Germinal center (tissue), 1 donor: ENCODE data around the gene POLD2.

Experiments used
- DNase-seq: peaks from one replicate; pipeline ENCODE4 v3.0.0; 2012; ENCODE audit warnings: mixed read lengths, low spot score

The POLD2 gene

DNA sequence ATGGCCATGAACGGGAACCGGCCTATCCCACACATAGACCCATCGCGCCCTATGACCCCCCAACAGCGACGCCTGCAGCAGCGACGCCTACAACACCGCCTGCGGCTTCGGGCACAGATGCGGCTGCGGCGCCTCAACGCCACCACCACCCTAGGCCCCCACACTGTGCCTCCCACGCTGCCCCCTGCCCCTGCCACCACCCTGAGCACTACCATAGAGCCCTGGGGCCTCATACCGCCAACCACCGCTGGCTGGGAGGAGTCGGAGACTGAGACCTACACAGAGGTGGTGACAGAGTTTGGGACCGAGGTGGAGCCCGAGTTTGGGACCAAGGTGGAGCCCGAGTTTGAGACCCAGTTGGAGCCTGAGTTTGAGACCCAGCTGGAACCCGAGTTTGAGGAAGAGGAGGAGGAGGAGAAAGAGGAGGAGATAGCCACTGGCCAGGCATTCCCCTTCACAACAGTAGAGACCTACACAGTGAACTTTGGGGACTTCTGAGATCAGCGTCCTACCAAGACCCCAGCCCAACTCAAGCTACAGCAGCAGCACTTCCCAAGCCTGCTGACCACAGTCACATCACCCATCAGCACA lies 9.5 kb downstream of the POLD2 start:
- no peak for DNase-seq

DNA sequence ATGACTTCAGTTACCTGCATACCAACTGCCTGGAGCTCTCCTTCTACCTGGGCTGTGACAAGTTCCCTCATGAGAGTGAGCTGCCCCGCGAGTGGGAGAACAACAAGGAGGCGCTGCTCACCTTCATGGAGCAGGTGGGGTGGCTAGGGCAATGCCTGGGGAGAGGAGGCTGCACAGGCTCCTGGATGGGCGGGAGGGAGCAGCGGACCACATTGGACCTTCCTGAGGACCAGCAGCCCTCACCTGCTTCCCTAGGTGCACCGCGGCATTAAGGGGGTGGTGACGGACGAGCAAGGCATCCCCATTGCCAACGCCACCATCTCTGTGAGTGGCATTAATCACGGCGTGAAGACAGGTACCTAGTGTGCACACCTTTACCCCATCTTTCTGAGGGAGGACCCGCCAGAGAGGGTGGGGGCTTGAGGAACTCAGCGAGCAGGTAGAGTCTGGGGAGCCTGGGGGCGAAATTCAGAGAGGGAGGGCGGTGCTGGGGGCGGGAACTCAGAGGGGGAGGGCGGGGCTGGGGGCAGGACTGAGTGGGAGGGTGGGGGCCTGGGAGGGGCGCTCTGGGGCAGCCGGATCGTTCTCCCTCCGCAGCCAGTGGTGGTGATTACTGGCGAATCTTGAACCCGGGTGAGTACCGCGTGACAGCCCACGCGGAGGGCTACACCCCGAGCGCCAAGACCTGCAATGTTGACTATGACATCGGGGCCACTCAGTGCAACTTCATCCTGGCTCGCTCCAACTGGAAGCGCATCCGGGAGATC lies 10.2 kb downstream of the POLD2 start:
- no peak for DNase-seq

DNA sequence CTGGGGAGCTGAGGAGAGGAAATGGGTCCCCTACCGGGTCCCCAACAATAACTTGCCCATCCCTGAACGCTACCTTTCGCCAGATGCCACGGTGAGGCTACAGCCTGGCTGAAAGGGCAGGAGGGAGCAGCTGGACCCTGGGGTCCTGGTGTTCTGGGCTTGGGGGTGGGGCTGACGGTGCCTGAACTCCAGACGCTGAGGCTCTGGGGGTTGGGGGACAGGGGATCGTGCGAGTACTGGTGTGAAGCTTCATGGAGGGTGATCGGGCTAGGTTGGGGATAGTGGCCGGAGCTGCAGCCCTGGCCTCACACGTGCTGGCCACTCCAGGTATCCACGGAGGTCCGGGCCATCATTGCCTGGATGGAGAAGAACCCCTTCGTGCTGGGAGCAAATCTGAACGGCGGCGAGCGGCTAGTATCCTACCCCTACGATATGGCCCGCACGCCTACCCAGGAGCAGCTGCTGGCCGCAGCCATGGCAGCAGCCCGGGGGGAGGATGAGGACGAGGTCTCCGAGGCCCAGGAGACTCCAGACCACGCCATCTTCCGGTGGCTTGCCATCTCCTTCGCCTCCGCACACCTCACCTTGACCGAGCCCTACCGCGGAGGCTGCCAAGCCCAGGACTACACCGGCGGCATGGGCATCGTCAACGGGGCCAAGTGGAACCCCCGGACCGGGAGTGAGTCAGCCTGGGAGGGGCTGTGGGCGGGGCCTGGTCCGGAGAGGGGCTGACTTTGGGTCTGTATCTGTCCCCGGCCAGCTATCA lies 10.9 kb downstream of the POLD2 start:
- DNase-seq = no peak

DNA sequence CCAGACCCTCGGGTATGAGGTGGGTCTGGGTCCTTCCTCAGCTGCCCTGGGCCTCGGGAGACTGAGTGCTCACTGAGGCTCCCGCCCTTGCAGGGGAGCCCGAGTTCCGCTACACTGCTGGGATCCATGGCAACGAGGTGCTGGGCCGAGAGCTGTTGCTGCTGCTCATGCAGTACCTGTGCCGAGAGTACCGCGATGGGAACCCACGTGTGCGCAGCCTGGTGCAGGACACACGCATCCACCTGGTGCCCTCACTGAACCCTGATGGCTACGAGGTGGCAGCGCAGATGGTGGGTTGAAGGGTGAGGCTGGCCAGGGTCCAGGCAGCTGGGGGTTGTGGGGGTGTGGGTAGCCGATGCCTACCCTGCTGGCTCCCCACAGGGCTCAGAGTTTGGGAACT lies 11.6 kb downstream of the POLD2 start:
- DNase-seq = no peak

DNA sequence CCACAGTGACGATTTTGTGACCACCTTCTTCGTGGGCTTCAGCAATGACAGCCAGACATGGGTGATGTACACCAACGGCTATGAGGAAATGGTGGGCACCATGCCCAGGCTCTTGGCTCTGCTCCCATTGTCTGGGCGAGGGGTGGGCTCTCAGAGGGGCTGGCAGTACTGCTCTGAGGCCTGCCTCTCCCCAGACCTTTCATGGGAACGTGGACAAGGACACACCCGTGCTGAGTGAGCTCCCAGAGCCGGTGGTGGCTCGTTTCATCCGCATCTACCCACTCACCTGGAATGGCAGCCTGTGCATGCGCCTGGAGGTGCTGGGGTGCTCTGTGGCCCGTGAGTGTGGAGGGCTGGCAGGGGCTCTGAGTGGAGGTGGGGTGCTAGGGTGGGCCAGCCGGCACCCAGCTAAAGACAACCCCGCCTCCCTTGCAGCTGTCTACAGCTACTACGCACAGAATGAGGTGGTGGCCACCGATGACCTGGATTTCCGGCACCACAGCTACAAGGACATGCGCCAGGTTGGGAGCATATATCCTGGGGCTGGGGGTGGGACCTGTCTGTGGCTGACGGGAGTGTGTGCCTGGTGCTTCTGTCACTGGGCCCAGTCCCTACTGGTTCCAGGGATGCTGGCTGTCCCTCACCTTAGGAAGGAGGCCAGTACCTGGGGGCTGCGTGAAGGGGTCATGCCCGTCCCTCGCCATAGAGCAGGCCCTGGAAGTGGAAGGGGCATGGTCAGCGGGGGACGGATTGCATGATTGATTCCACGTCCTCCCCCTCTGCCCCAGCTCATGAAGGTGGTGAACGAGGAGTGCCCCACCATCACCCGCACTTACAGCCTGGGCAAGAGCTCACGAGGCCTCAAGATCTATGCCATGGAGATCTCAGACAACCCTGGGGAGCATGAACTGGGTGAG lies 12.4 kb downstream of the POLD2 start:
- DNase-seq = no peak

DNA sequence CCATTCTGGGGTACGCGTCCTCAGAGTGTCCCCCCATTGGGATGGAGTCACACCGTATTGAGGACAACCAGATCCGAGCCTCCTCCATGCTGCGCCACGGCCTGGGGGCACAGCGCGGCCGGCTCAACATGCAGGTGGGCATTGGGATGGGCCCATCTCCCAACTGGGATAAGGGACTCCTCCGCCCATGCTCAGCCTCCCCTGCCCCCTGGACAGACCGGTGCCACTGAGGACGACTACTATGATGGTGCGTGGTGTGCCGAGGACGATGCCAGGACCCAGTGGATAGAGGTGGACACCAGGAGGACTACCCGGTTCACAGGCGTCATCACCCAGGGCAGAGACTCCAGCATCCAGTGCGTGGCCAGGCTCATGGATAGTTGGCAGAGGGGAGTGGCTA lies 13.4 kb downstream of the POLD2 start:
- no peak for DNase-seq

DNA sequence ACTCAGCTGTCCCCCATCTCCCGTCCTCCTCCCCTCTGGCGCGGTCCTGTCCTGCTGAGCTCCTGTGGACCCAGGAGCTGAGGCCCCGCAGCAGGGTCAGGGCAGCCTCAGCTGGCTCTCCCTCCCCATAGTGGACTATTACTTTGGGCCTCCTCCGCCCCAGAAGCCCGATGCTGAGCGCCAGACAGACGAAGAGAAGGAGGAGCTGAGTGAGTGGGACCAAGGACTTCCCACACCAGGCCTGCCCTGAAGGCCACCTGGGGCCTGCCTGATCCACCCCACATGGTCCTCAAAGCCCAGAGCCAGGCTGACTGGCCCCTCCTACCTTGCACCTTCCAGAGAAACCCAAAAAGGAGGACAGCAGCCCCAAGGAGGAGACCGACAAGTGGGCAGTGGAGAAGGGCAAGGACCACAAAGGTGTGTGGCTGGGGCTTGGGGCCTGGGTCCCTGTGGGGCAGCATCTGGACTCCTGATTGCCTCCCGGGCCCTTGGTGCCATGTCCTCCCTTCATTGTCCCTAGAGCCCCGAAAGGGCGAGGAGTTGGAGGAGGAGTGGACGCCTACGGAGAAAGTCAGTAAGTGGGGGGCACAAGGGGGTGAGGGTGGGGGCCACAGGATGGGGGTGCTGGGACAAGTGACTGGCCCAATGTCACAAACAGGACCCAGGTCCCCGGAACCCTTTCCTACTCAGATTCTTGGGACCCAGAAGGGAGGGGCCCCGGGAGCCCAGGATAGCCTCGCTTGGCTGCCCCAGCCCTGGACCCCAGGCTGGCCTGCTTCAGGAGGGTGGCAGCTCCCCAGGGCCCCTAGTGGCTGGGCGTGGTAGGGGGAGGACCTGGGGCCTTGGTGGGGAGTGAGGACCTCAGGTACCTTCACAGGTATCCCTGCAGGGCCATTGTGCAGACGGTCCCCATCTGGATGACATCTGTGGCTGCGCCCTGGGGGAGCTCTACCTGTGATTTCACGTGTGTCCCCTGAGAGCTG lies 14.3 kb downstream of the POLD2 start:
- DNase-seq = no peak

DNA sequence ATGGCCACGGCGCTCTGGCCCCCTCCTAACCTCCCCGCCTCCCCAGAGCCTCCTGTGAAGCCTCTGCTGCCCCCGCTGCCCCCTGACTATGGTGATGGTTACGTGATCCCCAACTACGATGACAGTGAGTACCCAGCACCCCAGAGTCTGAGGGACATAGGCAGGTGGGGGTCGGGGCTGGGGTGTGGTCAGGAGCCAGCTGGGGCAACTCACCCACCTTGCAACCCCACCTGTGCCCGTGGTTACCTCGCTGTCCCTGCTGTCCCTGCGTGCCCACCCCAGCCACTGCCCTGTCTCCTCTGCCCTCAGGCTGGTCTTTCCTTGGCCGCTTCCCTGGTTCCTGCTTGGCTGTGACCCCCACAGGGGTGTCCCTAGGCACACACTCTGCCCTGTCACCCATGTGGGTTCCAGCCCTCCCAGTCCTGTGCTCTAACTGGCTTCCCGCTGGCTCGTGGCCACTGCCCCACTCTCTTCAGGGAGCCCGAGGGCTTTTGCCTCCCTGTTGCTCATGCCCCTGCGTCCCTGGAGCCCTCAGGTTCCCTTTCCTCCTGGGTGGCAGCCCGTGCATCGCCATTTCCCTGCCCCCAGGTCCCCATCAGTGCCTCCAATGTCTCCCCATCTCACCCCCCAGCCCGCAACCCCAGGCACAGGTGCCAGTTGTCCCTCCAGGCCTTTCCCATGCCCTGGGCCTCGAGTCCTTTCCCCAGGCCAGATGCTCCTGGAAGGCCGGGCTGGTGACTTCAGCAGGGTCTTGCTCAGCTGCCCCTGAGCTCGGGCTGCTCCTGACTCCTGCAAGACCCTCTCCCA lies 15.2 kb downstream of the POLD2 start:
- no peak for DNase-seq

DNA sequence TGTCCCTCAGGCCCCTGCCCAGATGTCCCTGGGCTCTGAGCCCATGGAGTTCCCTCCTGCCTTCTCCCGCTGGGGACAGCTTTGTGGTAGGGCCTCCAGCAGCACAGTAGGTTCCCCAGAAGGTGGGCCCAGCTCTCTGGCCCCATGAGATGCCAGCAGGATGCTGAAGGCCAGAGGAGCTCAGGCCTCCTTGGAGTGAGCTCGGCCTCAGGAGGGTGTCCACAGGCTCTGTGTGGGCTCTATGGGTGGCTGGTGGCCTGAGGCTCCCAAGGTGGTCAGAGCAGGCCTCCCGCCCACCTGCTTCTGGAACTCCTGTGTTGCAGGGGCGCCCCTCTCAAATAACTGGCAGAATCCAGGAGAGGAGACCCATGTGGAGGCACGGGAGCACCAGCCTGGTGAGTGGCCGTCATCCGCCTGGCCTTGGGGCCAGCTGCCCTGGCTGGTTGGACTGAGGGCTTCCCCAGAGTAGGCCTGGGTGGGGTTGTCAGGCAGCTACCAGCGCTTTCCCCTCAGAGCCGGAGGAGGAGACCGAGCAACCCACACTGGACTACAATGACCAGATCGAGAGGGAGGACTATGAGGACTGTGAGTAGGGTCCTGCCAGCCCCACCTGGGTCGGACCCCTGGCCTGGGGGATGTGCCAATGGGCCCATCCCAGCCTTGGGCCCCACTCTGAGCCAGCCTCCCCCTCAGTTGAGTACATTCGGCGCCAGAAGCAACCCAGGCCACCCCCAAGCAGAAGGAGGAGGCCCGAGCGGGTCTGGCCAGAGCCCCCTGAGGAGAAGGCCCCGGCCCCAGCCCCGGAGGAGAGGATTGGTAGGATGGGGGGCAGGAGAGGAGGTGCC lies 16.0 kb downstream of the POLD2 start:
- DNase-seq = no peak

DNA sequence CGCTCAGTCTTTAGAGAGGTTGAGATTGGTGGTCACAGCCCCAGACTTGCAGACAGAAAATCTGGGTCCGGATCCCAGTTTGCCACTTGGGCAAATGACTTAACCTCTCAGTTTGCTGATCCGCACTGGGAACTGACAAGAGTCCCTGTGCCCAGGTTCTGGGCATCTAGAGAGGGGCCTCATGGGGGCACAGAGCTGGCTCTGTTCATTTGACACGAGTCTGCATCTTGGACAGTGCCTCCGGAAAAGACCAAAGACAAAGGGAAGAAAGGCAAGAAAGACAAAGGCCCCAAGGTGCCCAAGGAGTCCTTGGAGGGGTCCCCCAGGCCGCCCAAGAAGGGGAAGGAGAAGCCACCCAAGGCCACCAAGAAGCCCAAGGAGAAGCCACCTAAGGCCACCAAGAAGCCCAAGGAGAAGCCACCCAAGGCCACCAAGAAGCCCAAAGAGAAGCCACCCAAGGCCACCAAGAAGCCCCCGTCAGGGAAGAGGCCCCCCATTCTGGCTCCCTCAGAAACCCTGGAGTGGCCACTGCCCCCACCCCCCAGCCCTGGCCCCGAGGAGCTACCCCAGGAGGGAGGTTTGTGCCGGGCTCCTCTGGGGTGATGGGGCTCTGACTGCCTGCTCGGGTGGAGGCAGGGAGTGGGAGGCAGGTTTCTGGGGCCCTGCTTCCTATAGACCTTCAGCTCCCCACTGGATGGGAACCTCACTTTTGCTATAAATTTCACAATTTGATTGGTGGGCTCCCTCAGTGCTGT lies 16.9 kb downstream of the POLD2 start:
- DNase-seq = no peak

DNA sequence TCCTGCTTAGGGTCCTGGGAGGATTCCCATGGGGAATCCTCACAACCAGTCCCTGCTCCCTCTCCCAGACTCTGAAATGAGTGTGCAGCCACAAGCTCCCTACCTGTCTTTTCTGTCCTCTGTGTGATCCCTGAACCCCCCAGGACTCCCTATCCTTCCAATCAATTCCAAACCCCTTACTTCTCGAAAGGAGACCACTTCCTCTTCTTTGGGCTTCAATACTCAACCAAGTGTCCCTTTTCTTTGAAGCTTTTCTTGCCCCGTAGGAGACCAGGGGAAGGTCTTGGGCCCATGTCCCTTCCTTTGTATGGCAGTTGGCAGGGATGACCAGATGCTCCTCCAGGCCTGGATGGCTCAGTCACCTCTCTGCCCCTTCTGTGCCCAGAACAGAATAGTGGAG lies 17.5 kb downstream of the POLD2 start:
- no peak for DNase-seq

DNA sequence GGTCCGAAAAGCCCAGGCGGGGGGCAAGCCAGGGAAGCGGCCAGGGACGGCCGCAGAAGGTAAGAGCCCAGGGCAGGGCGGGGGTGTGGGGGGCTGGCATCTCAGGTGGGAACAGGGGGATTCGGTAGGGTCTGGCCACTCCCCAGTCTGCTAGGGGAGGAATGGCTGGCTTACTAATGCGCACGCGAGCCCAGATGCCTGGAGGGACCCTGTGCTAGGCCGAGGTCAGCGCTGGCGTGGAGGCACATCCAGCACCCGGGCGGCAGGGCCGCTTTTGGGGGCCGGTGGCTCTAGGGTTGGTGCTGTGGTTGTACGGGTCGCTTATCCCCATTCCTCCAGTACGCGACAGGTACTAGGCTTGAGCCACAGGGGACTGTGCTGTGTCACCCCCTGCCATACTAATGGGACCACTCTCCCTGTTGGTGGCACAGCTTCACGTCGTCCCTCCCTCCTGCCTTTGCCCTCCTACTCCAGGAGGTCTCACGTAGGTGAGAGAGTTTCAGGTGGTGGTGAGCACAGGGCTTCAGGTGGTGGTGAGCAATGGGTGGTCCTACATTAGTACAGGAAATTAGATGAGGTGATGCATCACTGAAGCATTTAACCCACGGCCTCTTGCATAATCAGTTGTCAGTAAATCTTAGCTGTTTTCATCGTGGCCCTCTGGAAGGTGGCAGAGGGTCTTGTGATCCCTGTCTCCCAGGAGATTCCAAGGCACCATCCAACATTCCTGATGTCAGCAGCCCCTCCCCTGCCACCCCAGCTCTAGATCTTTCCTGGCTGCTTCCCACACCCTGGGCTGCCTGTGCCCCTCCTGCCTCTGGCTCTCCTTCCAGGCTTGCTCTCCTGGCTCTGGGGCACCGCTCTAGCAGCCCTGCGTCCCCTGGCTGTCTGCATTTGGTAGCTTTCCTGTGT lies 18.2 kb downstream of the POLD2 start:
- DNase-seq = peak; percentile 26

DNA sequence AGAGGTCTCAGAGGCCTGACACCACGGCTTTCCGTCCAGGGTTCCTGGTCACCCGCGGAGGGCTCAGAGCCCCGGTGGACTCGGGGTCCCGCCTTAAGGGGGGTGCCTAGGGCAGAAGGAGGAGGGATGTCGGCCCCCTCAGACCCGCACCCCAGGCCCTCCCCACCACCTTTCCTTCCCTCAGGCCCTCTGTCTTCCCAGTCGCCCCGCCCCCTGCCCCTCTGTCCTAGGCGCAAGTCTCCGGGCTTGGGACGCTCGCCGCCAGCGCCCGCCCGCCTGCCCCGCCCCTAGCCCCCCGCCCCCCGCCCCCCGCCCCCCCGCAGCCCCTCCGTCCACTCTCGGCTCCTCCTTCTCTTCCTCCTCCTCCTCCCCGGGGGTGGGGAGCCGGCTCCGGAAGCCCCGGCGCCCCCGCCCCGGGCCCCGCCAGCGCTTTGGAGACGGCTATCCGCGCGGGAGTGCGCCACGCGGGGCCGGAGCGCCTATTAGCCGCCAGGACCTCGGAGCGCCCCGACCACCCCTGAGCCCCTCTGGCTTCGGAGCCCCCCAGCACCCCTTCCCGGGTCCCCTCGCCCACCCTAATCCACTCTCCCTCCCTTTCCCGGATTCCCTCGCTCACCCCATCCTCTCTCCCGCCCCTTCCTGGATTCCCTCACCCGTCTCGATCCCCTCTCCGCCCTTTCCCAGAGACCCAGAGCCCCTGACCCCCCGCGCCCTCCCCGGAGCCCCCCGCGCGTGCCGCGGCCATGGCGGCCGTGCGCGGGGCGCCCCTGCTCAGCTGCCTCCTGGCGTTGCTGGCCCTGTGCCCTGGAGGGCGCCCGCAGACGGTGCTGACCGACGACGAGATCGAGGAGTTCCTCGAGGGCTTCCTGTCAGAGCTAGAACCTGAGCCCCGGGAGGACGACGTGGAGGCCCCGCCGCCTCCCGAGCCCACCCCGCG lies 19.2 kb downstream of the POLD2 start, which contains the start of gene AEBP1:
AEBP1 (plus strand) TSS at position 423 of the 937 bp plus-strand sequence; CDS start at position 744, 321 bp downstream.
- DNase-seq = peak; percentile 42

DNA sequence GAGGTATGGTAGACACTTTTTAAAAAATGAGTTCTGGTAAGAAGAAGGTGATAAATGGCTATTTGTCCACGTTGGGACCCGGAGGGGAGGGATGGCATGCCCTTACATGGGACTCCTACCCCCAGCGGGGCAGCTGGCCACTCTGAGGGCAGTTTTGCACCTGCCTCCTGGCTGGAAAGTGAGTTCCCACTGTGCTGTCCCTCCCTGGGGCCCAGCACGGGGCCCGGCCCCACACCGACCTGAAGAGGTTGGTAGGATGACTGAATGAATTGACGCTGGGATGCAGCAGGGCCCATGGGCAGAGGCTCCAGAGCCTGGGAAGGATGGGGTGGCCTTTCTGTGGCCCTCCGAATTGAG lies 19.8 kb downstream of the POLD2 start:
- no peak for DNase-seq

DNA sequence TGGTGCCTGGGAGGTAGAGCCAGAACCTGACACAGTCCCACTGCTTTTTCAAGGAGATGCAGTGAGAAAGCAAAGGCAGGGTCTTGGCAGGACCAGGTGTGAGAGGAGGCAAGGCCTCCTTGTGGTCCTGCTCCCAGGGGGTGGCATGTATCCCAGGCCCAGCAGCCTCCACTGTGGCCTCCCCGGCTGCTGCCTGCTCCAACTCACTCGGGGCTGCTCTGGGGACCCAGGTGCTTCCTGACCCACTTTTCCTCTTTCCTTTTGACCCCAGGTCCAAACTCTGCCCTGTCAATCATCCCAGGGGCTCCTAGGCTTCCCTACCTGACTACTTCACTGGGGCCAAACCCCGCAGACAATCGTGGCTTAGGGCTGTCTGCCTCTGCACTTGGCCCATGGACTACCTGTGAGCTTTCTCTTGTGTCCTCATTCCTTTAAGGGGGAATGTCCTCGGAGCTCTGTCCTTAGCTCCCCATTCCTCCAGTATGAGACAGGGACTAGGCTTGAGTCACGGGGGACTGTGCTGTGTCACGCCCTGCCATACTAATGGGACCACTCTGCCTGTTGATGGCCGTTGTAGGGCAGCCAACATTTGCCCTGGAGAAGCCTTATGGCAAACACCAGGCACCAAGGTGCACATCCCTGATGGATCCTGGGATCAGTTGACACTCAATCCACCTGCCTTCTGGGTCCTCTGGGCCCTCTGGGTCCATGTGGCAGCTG lies 20.3 kb downstream of the POLD2 start:
- no peak for DNase-seq
